ENCODE data around the gene LITAF. TPM values are rescaled to one million over a fixed set of nuclear protein-coding genes. Genes with fewer than 3 reads are reported as not detected.
"Not testable (repeated sequence)": the region's sequence is repeated elsewhere in the genome, so short reads cannot be mapped to it uniquely, and the experiment has no call there.

The LITAF gene
- total RNA-seq, 1 experiment from 2014 or later = 2.6 TPM

- no peaks in the 10 kb centered on the region for H3K79me2 ChIP-seq (ENCODE audit: low read length)
- no peaks in the 10 kb centered on the region for H3K4me1 ChIP-seq (ENCODE audit: low read length)
- H3K27ac ChIP-seq (ENCODE audit: low read length) = no peak overlapping the region
- H3K9me3 ChIP-seq (ENCODE audit: low read length) = no peaks in the 10 kb centered on the region
- H3K4me3 ChIP-seq (ENCODE audit: low read length) = no peak overlapping the region
- no peaks in the 10 kb centered on the region for H3K36me3 ChIP-seq (ENCODE audit: insufficient read depth, low read length)
- H3K9ac ChIP-seq (ENCODE audit: low read length) = no peak overlapping the region
- no peak overlapping the region for H3K4me2 ChIP-seq (ENCODE audit: low read depth, low read length, poor library complexity, severe bottlenecking)
- DNase-seq = no peak
- no peaks in the 10 kb centered on the region for H3K27me3 ChIP-seq (ENCODE audit: low read length)
- H3K9me2 ChIP-seq (replicated peaks; ENCODE audit: insufficient read depth, low read length) = no peaks in the 10 kb centered on the region
- no peak overlapping the region for H2AFZ ChIP-seq (ENCODE audit: low read length)
- no peaks in the 10 kb centered on the region for H4K20me1 ChIP-seq (ENCODE audit: insufficient read depth, low read depth, low read length)
Measured at GRCh38 chr16:11609474-11610120, 22.9 kb upstream of the LITAF start.

GRCh38 chr16:11605891-11606290 lies 19.2 kb upstream of the LITAF start:
- Histone ChIP-seq H3K9me2 (replicated peaks; ENCODE audit: insufficient read depth, low read length) (no peaks in the 10 kb centered on the region), H4K20me1 (ENCODE audit: insufficient read depth, low read depth, low read length) (no peaks in the 10 kb centered on the region), H3K9me3 (ENCODE audit: low read length) (no peaks in the 10 kb centered on the region), H3K79me2 (ENCODE audit: low read length) (no peaks in the 10 kb centered on the region), H3K27ac (ENCODE audit: low read length) (no peak overlapping the region), H2AFZ (ENCODE audit: low read length) (no peak overlapping the region), H3K4me1 (ENCODE audit: low read length) (no peaks in the 10 kb centered on the region), H3K4me2 (ENCODE audit: low read depth, low read length, poor library complexity, severe bottlenecking) (no peak overlapping the region), H3K9ac (ENCODE audit: low read length) (no peak overlapping the region), H3K36me3 (ENCODE audit: insufficient read depth, low read length) (no peaks in the 10 kb centered on the region), H3K4me3 (ENCODE audit: low read length) (no peak overlapping the region), H3K27me3 (ENCODE audit: low read length) (no peaks in the 10 kb centered on the region)
- DNase-seq = no peak

- no peaks in the 10 kb centered on the region for H3K4me1 ChIP-seq (ENCODE audit: low read length)
- H3K9me2 ChIP-seq (replicated peaks; ENCODE audit: insufficient read depth, low read length) = no peaks in the 10 kb centered on the region
- H3K9ac ChIP-seq (ENCODE audit: low read length) = no peak overlapping the region
- H3K9me3 ChIP-seq (ENCODE audit: low read length) = no peaks in the 10 kb centered on the region
- no peak for DNase-seq
- no peak overlapping the region for H3K4me2 ChIP-seq (ENCODE audit: low read depth, low read length, poor library complexity, severe bottlenecking)
- H3K27ac ChIP-seq (ENCODE audit: low read length) = no peak overlapping the region
- H3K36me3 ChIP-seq (ENCODE audit: insufficient read depth, low read length) = no peaks in the 10 kb centered on the region
- no peak overlapping the region for H2AFZ ChIP-seq (ENCODE audit: low read length)
- no peaks in the 10 kb centered on the region for H4K20me1 ChIP-seq (ENCODE audit: insufficient read depth, low read depth, low read length)
- no peak overlapping the region for H3K4me3 ChIP-seq (ENCODE audit: low read length)
- no peaks in the 10 kb centered on the region for H3K27me3 ChIP-seq (ENCODE audit: low read length)
- no peaks in the 10 kb centered on the region for H3K79me2 ChIP-seq (ENCODE audit: low read length)
Measured at GRCh38 chr16:11605564-11605886, 18.8 kb upstream of the LITAF start.

- Histone ChIP-seq H3K27ac (ENCODE audit: low read length) (no peak overlapping the region), H4K20me1 (ENCODE audit: insufficient read depth, low read depth, low read length) (no peaks in the 10 kb centered on the region), H3K27me3 (ENCODE audit: low read length) (no peaks in the 10 kb centered on the region), H3K9me3 (ENCODE audit: low read length) (no peaks in the 10 kb centered on the region), H3K9me2 (replicated peaks; ENCODE audit: insufficient read depth, low read length) (no peaks in the 10 kb centered on the region), H3K79me2 (ENCODE audit: low read length) (no peaks in the 10 kb centered on the region), H3K4me1 (ENCODE audit: low read length) (no peaks in the 10 kb centered on the region), H3K9ac (ENCODE audit: low read length) (no peak overlapping the region), H3K4me2 (ENCODE audit: low read depth, low read length, poor library complexity, severe bottlenecking) (no peak overlapping the region), H3K36me3 (ENCODE audit: insufficient read depth, low read length) (no peaks in the 10 kb centered on the region), H3K4me3 (ENCODE audit: low read length) (no peak overlapping the region), H2AFZ (ENCODE audit: low read length) (no peak overlapping the region)
- no peak for DNase-seq
Measured at GRCh38 chr16:11604783-11605563, 18.3 kb upstream of the LITAF start.

GRCh38 chr16:11604296-11604695 lies 17.6 kb upstream of the LITAF start:
- not testable (repeated sequence) for H3K4me2 ChIP-seq (ENCODE audit: low read depth, low read length, poor library complexity, severe bottlenecking); H3K9me3 ChIP-seq (ENCODE audit: low read length)

GRCh38 chr16:11603331-11603750 lies 16.6 kb upstream of the LITAF start:
- H3K9me3 ChIP-seq (ENCODE audit: low read length) = no peaks in the 10 kb centered on the region
- H3K9ac ChIP-seq (ENCODE audit: low read length) = no peak overlapping the region
- H3K9me2 ChIP-seq (replicated peaks; ENCODE audit: insufficient read depth, low read length) = no peaks in the 10 kb centered on the region
- H3K27ac ChIP-seq (ENCODE audit: low read length) = no peak overlapping the region
- H3K4me1 ChIP-seq (ENCODE audit: low read length) = no peaks in the 10 kb centered on the region
- no peaks in the 10 kb centered on the region for H4K20me1 ChIP-seq (ENCODE audit: insufficient read depth, low read depth, low read length)
- H3K27me3 ChIP-seq (ENCODE audit: low read length) = no peaks in the 10 kb centered on the region
- H3K4me2 ChIP-seq (ENCODE audit: low read depth, low read length, poor library complexity, severe bottlenecking) = no peak overlapping the region
- H3K79me2 ChIP-seq (ENCODE audit: low read length) = no peaks in the 10 kb centered on the region
- DNase-seq = no peak
- no peaks in the 10 kb centered on the region for H3K36me3 ChIP-seq (ENCODE audit: insufficient read depth, low read length)
- H3K4me3 ChIP-seq (ENCODE audit: low read length) = no peak overlapping the region
- no peak overlapping the region for H2AFZ ChIP-seq (ENCODE audit: low read length)

More at GRCh38 chr16:11604296-11604695, 17.6 kb upstream of the LITAF start:
- not testable (repeated sequence) for H3K27me3 ChIP-seq (ENCODE audit: low read length); H3K27ac ChIP-seq (ENCODE audit: low read length); H3K9me2 ChIP-seq (replicated peaks; ENCODE audit: insufficient read depth, low read length); H3K9ac ChIP-seq (ENCODE audit: low read length); H3K79me2 ChIP-seq (ENCODE audit: low read length); H4K20me1 ChIP-seq (ENCODE audit: insufficient read depth, low read depth, low read length); H2AFZ ChIP-seq (ENCODE audit: low read length); H3K4me1 ChIP-seq (ENCODE audit: low read length); DNase-seq; H3K4me3 ChIP-seq (ENCODE audit: low read length); H3K36me3 ChIP-seq (ENCODE audit: insufficient read depth, low read length)

GRCh38 chr16:11602321-11602720 lies 15.6 kb upstream of the LITAF start:
- Histone ChIP-seq H3K36me3 (ENCODE audit: insufficient read depth, low read length) (no peaks in the 10 kb centered on the region), H3K9ac (ENCODE audit: low read length) (no peak overlapping the region), H3K27me3 (ENCODE audit: low read length) (no peaks in the 10 kb centered on the region), H2AFZ (ENCODE audit: low read length) (no peak overlapping the region), H3K9me3 (ENCODE audit: low read length) (no peaks in the 10 kb centered on the region), H3K27ac (ENCODE audit: low read length) (no peak overlapping the region), H3K4me3 (ENCODE audit: low read length) (no peak overlapping the region), H4K20me1 (ENCODE audit: insufficient read depth, low read depth, low read length) (no peaks in the 10 kb centered on the region), H3K79me2 (ENCODE audit: low read length) (no peaks in the 10 kb centered on the region), H3K9me2 (replicated peaks; ENCODE audit: insufficient read depth, low read length) (no peaks in the 10 kb centered on the region), H3K4me1 (ENCODE audit: low read length) (no peaks in the 10 kb centered on the region), H3K4me2 (ENCODE audit: low read depth, low read length, poor library complexity, severe bottlenecking) (no peak overlapping the region)
- no peak for DNase-seq

GRCh38 chr16:11601911-11602310 lies 15.2 kb upstream of the LITAF start:
- H3K36me3 ChIP-seq (ENCODE audit: insufficient read depth, low read length) = no peaks in the 10 kb centered on the region
- H3K4me1 ChIP-seq (ENCODE audit: low read length) = no peaks in the 10 kb centered on the region
- H3K4me3 ChIP-seq (ENCODE audit: low read length) = no peak overlapping the region
- H3K9me2 ChIP-seq (replicated peaks; ENCODE audit: insufficient read depth, low read length) = no peaks in the 10 kb centered on the region
- H3K27ac ChIP-seq (ENCODE audit: low read length) = no peak overlapping the region
- no peak overlapping the region for H2AFZ ChIP-seq (ENCODE audit: low read length)
- H3K79me2 ChIP-seq (ENCODE audit: low read length) = no peaks in the 10 kb centered on the region
- no peak overlapping the region for H3K9ac ChIP-seq (ENCODE audit: low read length)
- DNase-seq = no peak
- H4K20me1 ChIP-seq (ENCODE audit: insufficient read depth, low read depth, low read length) = no peaks in the 10 kb centered on the region
- no peaks in the 10 kb centered on the region for H3K27me3 ChIP-seq (ENCODE audit: low read length)
- H3K4me2 ChIP-seq (ENCODE audit: low read depth, low read length, poor library complexity, severe bottlenecking) = no peak overlapping the region
- H3K9me3 ChIP-seq (ENCODE audit: low read length) = no peaks in the 10 kb centered on the region
